Gastrocnemius medialis (tissue), 4 donors: Measurements from ENCODE around the gene FAM83C. TPM values are rescaled to one million over a fixed set of nuclear protein-coding genes. Genes with fewer than 3 reads are reported as not detected.

Experiments
- ATAC-seq, 2 donors: fragments of 150-250 bp; one replicate each; pipeline ENCODE4 v1.9.1; 2016
- DNase-seq, 2 donors: peaks; one replicate each; pipeline ENCODE4 v3.0.0-alpha.2; 2019
- H3K27ac ChIP-seq, 4 donors: fragments of 200-600 bp; sonication (generic); 1 replicate in 1 of 4; 2 replicates in 3 of 4; pipeline ENCODE4 v1.5.1; 2016 to 2018; ENCODE audit warnings: mild to moderate bottlenecking in 2 of 4, moderate library complexity in 1 of 4
- H3K27me3 ChIP-seq, 3 donors: fragments of 200-600 bp; sonication (generic) in 2 of 3; 1 replicate in 1 of 3; 2 replicates in 2 of 3; pipeline versions ENCODE4 v1.5.1 to v1.6.0; 2016 to 2019; ENCODE audit warnings: mild to moderate bottlenecking in 1 of 3, moderate library complexity in 1 of 3
- H3K36me3 ChIP-seq, 2 donors: fragments of 200-600 bp; sonication (generic) in 1 of 2; one replicate each; pipeline ENCODE4 v1.5.1; 2017 to 2018
- H3K4me1 ChIP-seq, 2 donors: fragments of 200-600 bp; sonication (generic) in 1 of 2; one replicate each; pipeline ENCODE4 v1.5.1; 2016 to 2017; ENCODE audit warnings: mild to moderate bottlenecking in 2 of 2
- H3K4me3 ChIP-seq, 4 donors: fragments of 200-600 bp; sonication (generic) in 3 of 4; 1 replicate in 1 of 4; 2 replicates in 3 of 4; pipeline ENCODE4 v1.5.1; 2016 to 2019; ENCODE audit warnings: mild to moderate bottlenecking in 2 of 4
- H3K9me3 ChIP-seq, 3 donors: fragments of 200-600 bp; sonication (generic) in 2 of 3; 1 replicate in 1 of 3; 2 replicates in 2 of 3; pipeline ENCODE4 v1.5.1; 2016 to 2019
- POLR2A ChIP-seq, 2 donors: fragments of 450-650 bp; IDR thresholded peaks; one replicate each; pipeline ENCODE4 v1.6.1; 2017; ENCODE audit warnings: antibody characterized with exemption in 2 of 2, mild to moderate bottlenecking in 2 of 2, moderate library complexity in 2 of 2
- in situ Hi-C, 4 donors: fragments of 200-750 bp; cut with MboI; loops; one replicate each; pipeline versions ENCODE4 v1.15.0 to v1.8.0; 2017; ENCODE audit warnings: low sequenced_read_pairs in 4 of 4
- intact Hi-C: fragments of 100-400 bp; cut with DNase I; formaldehyde crosslinking; loops from one replicate; pipeline ENCODE4 v1.15.1; 2023; ENCODE audit warnings: low total_unique reads
- total RNA-seq, 4 donors: library from RNA; depleted of rRNA; stranded (reverse); fragments of >200 nt; gene quantifications; one replicate each; pipeline versions ENCODE4 v1.1.0 to v1.2.3, GENCODE V29; 2016
- TF ChIP-seq, protein P1 (sequence below), 5 experiments: fragments of 450-650 bp in 3 of 5; fragments of 200-600 bp in 2 of 5; sonication (generic) in 2 of 5; IDR thresholded peaks in 4 of 5; conservative IDR thresholded peaks in 1 of 5; 1 replicate in 4 of 5; 2 replicates in 1 of 5; pipeline ENCODE4 v1.5.1; 2016 to 2019; ENCODE audit warnings: antibody characterized with exemption in 5 of 5, mild to moderate bottlenecking in 3 of 5, moderate library complexity in 3 of 5

FAM83C gene
- total RNA-seq, 4 donors from 2014 or later: not detected

DNA sequence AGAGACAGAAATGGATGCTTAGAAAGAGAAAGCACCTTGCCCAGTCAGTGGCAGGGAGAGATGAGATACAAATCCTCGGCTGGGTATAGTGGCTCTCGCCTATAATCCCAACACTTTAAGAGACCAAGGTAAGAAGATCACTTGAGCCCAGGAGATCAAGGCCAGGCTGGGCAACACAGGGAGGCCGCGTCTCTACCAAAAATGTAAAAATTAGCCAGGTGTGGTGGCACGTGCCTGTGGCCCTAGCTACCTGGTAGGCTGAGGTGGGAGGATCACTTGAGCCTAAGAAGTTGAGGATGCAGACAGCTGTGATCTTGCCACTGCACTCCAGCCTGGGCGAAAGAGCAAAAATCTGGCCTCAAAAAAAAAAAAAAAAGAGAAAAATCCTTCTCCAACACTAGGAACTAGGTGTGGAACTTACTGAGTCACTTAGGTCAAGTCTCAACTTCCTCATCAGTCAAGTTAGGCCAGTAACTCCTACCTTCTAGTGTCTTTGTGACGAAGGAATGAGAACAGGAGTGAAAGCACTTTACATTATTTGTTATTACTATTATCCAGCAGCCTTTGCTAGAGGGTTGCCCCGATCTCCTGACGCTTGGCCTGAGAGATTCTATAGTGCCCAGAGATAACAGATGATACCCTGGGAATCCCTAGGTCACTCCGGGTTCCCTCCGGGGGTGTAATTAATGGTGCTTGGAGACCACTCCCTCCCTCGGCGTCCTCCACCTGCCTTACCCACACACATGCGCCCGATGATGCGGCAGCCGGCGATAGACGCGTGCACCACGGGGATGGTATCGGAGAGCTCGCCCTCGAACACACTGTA lies 8.6 kb downstream of the FAM83C start:
- peaks cover 7 to 11% of the 10 kb centered on the region in 2 donors for H3K4me1 ChIP-seq
- H3K9me3 ChIP-seq: no peaks in the 10 kb centered on the region
- DNase-seq (no peak), ATAC-seq (no peak)
- H3K27ac ChIP-seq: peak overlapping the region; percentile 82 to 90 (median 86)
- H3K27me3 ChIP-seq: no peaks in the 10 kb centered on the region
- peaks cover 0 to 21% of the 10 kb centered on the region in 2 donors for H3K36me3 ChIP-seq
- TF ChIP-seq POLR2A (IDR thresholded peaks at IDR 0.05): no peak
- TF ChIP-seq, protein P1, sequence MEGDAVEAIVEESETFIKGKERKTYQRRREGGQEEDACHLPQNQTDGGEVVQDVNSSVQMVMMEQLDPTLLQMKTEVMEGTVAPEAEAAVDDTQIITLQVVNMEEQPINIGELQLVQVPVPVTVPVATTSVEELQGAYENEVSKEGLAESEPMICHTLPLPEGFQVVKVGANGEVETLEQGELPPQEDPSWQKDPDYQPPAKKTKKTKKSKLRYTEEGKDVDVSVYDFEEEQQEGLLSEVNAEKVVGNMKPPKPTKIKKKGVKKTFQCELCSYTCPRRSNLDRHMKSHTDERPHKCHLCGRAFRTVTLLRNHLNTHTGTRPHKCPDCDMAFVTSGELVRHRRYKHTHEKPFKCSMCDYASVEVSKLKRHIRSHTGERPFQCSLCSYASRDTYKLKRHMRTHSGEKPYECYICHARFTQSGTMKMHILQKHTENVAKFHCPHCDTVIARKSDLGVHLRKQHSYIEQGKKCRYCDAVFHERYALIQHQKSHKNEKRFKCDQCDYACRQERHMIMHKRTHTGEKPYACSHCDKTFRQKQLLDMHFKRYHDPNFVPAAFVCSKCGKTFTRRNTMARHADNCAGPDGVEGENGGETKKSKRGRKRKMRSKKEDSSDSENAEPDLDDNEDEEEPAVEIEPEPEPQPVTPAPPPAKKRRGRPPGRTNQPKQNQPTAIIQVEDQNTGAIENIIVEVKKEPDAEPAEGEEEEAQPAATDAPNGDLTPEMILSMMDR (IDR thresholded peaks at IDR 0.05 in 4 of 5, conservative IDR thresholded peaks at IDR 0.05 in 1 of 5): no peak
- intact Hi-C loops: loop anchor here (5.0 kb wide), 1 partner anchor 129 kb away; the partner anchor contains the start of gene UQCC1
- H3K4me3 ChIP-seq: peak overlapping the region; percentile 85 to 96 (median 91)
- in situ Hi-C loops: no loop called here

DNA sequence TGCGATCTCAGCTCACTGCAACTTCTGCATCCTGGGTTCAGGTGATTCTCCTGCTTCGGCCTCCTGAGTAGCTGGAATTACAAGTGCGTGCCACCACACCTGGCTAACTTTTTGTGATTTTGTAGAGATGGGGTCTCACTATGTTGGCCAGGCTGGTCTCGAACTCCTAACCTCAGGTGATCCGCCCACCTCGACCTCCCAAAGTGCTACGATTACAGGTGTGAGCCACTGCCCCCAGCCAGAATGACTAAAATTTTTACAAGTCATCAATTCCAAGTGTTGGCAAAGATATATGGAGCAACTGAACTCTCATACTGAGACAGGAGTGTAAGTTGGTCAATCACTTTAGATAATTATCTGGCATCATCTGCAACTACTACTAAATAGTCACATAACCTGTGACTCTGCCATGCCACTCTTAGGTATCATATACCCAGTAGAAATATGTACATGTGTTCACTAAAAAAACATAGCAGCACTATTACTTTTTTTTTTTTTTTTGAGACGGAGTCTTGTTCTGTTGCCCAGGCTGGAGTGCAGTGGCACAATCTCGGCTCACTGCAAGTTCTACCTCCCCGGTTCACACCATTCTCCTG lies 10.6 kb downstream of the FAM83C start:
- Histone ChIP-seq H3K36me3 (peaks cover 0 to 24% of the 10 kb centered on the region in 2 donors), H3K9me3 (no peaks in the 10 kb centered on the region), H3K4me1 (peaks cover 18 to 19% of the 10 kb centered on the region in 2 donors), H3K27me3 (no peaks in the 10 kb centered on the region), H3K4me3 (no peak overlapping the region), H3K27ac (no peak overlapping the region)
- ATAC-seq (no peak), DNase-seq (no peak)
- intact Hi-C loops: loop anchor here (5.0 kb wide), 1 partner anchor 131 kb away; the partner anchor contains the start of gene UQCC1
- in situ Hi-C loops: no loop called here
- TF ChIP-seq, protein P1 (IDR thresholded peaks at IDR 0.05 in 4 of 5, conservative IDR thresholded peaks at IDR 0.05 in 1 of 5): no peak
- TF ChIP-seq POLR2A (IDR thresholded peaks at IDR 0.05): no peak

DNA sequence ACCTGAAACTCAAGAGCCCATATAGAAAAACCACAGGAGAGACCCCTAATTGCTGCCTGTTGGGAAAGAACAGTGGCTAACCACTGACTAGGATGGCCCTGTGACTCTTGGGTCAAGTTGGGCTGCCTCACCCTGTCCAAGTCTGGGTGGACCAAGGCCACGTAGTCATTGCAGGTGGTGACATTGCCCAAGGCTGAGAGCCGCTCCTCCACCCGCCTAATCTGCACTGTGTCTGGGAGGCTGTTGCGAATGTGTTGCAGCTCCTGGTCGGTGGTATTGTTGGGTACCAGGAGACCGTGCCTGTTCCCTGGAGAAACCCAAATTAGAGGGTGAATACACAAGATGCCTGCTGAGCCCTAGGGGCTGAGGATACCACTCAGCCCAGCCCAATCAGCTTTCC lies 11.7 kb downstream of the FAM83C start:
- DNase-seq: no peak
- TF ChIP-seq POLR2A (IDR thresholded peaks at IDR 0.05): no peak
- TF ChIP-seq, protein P1 (IDR thresholded peaks at IDR 0.05 in 4 of 5, conservative IDR thresholded peaks at IDR 0.05 in 1 of 5): no peak
- H3K4me3 ChIP-seq: no peak overlapping the region
- H3K4me1 ChIP-seq: peaks cover 22 to 23% of the 10 kb centered on the region in 2 donors
- no peaks in the 10 kb centered on the region for H3K27me3 ChIP-seq
- in situ Hi-C loops: no loop called here
- intact Hi-C loops: loop anchor here (5.0 kb wide), 1 partner anchor 132 kb away; the partner anchor contains the start of gene UQCC1
- no peak overlapping the region for H3K27ac ChIP-seq
- no peak for ATAC-seq
- no peaks in the 10 kb centered on the region for H3K9me3 ChIP-seq
- H3K36me3 ChIP-seq: peaks cover 0 to 24% of the 10 kb centered on the region in 2 donors

DNA sequence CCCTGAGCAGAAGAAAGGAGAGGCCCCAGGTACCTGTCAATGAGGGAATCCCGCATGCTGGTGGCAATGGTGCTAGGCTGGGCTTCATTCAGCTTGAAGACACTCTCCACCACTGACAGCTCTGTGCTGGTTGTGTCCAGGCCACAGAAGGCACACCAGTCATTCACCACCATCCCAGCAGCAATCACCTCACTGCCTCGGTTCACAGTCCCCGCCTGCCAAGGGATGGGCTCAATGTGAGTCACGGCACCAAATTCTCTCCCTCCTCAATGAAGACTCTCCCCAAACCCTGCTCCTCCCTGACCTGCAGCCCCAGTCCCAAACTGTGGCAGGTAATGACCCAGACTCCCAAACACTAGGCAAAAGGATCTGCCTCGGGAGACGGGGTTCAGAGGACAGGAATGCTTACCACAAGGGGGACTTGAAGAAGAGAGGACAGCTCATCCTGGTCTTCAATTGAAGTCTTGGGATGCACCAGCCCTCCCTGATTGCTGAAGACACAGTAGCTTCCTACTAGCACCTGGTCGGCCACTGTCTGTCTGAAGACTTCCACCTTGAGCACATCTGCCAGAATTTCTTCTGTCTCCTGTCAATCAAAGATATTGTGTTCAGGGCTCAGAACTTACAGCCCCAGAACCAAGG lies 12.6 kb downstream of the FAM83C start:
- no peak overlapping the region for H3K4me3 ChIP-seq
- H3K9me3 ChIP-seq: no peaks in the 10 kb centered on the region
- intact Hi-C loops (loop anchor here (5.0 to 10.0 kb wide), 2 partner anchors 133 to 455 kb away; partner anchors contain the start of genes NCOA6 and UQCC1), in situ Hi-C loops (no loop called here)
- H3K27ac ChIP-seq: no peak overlapping the region
- peaks cover 0 to 24% of the 10 kb centered on the region in 2 donors for H3K36me3 ChIP-seq
- ATAC-seq: no peak
- DNase-seq: no peak
- peaks cover 22 to 23% of the 10 kb centered on the region in 2 donors for H3K4me1 ChIP-seq
- no peaks in the 10 kb centered on the region for H3K27me3 ChIP-seq
- TF ChIP-seq, protein P1 (IDR thresholded peaks at IDR 0.05 in 4 of 5, conservative IDR thresholded peaks at IDR 0.05 in 1 of 5): no peak
- TF ChIP-seq POLR2A (IDR thresholded peaks at IDR 0.05): no peak
